Measurements from ENCODE around the gene ANKRA2. TPM values are rescaled to one million over a fixed set of nuclear protein-coding genes. Genes with fewer than 3 reads are reported as not detected.
A peak's percentile ranks its signal among the peaks of the same experiment; 100 is the strongest.

The ANKRA2 gene
- total and polyA plus RNA-seq, 10 of the 15 experiments (the other 5 are each of a cell fraction or from before 2014, with no cell fraction given) = 12.3 to 47.1 (median 21.9) TPM

GRCh38 chr5:73596705-73597328, 31.4 kb upstream of the ANKRA2 start:
- no TSS peak for BruUV-seq (replicated peaks)
- ChIA-PET CTCF (interaction anchor here (0.5 to 14.3 kb wide), 35 partner anchors 9 to 1052 kb away, joined by 3 to 565 read pairs (median 4); no protein-coding TSS in a partner anchor), SMC1A (ENCODE audit: uncharacterized antibody, unreplicated experiment) (interaction anchor here (0.6 to 15.3 kb wide), 26 partner anchors 13 to 607 kb away, joined by 3 to 415 read pairs (median 4); no protein-coding TSS in a partner anchor), POLR2A (no interaction called here), RAD21 (ENCODE audit: unreplicated experiment) (interaction anchor here (0.8 to 13.5 kb wide), 6 partner anchors 9 to 195 kb away, joined by 3 to 302 read pairs (median 5); no protein-coding TSS in a partner anchor)
- H3K4me3 ChIP-seq = no peak overlapping the region
- H3K27me3 ChIP-seq (replicated peaks in 1 of 2; ENCODE audit: control insufficient read depth in 2 of 2, insufficient read depth in 2 of 2, low read length in 1 of 2) = no peaks in the 10 kb centered on the region
- H3K27ac ChIP-seq (ENCODE audit: control insufficient read depth, insufficient read depth) = no peak overlapping the region
- H3K9ac ChIP-seq (ENCODE audit: control insufficient read depth, insufficient read depth, low read length) = no peak overlapping the region
- no peak overlapping the region for H3K4me2 ChIP-seq (ENCODE audit: control insufficient read depth, insufficient read depth)
- ATAC-seq (peak; percentile 65), FAIRE-seq (no peak), DNase-seq (ENCODE audit: low read depth, low spot score) (no peak)
- in situ Hi-C loops (cut with MboI) (no loop called here), intact Hi-C loops (cut with micrococcal nuclease; ENCODE audit: unreplicated experiment) (loop anchor here (5.0 kb wide), 1 partner anchor 35 kb away; no protein-coding TSS in a partner anchor)
- H3K79me2 ChIP-seq (ENCODE audit: control insufficient read depth, insufficient read depth, low read length) = no peaks in the 10 kb centered on the region
- no peaks in the 10 kb centered on the region for H3K36me3 ChIP-seq (ENCODE audit: control insufficient read depth in 2 of 2, insufficient read depth in 2 of 2, low read length in 1 of 2)
- H2AFZ ChIP-seq (ENCODE audit: control insufficient read depth, low read depth, low read length) = no peak overlapping the region
- 0 out of 2 replicates have a peak, but pooled peaks have one; percentile 15 for TF ChIP-seq RAD21 (IDR thresholded peaks at IDR 0.05; ENCODE audit: insufficient read depth, low read depth, low read length)
- TF ChIP-seq, protein P1, sequence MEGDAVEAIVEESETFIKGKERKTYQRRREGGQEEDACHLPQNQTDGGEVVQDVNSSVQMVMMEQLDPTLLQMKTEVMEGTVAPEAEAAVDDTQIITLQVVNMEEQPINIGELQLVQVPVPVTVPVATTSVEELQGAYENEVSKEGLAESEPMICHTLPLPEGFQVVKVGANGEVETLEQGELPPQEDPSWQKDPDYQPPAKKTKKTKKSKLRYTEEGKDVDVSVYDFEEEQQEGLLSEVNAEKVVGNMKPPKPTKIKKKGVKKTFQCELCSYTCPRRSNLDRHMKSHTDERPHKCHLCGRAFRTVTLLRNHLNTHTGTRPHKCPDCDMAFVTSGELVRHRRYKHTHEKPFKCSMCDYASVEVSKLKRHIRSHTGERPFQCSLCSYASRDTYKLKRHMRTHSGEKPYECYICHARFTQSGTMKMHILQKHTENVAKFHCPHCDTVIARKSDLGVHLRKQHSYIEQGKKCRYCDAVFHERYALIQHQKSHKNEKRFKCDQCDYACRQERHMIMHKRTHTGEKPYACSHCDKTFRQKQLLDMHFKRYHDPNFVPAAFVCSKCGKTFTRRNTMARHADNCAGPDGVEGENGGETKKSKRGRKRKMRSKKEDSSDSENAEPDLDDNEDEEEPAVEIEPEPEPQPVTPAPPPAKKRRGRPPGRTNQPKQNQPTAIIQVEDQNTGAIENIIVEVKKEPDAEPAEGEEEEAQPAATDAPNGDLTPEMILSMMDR (IDR thresholded peaks at IDR 0.05 in 2 of 3, conservative IDR thresholded peaks at IDR 0.05 in 1 of 3; ENCODE audit: control insufficient read depth in 2 of 3, extremely low read depth in 1 of 3, insufficient read depth in 1 of 3, low read depth in 3 of 3, low read length in 3 of 3) = peak; percentile 29 to 61 (median 57)
- TF ChIP-seq TAF1 (IDR thresholded peaks at IDR 0.05; ENCODE audit: borderline replicate concordance, low read depth, low read length) = no peak
- TF ChIP-seq SMC3 (IDR thresholded peaks at IDR 0.05; ENCODE audit: borderline replicate concordance, low read length) = peak; percentile 29; the same call in 1 of the 2 replicates
- no peaks in the 10 kb centered on the region for H3K9me3 ChIP-seq (replicated peaks; ENCODE audit: control insufficient read depth, insufficient read depth, low read length)
- H3K4me1 ChIP-seq (ENCODE audit: control insufficient read depth, insufficient read depth, low read length) = no peaks in the 10 kb centered on the region
- H4K20me1 ChIP-seq (ENCODE audit: control insufficient read depth, insufficient read depth) = no peaks in the 10 kb centered on the region
